Measurements from ENCODE around the gene SLC2A1. TPM values are rescaled to one million over a fixed set of nuclear protein-coding genes. Genes with fewer than 3 reads are reported as not detected.

The SLC2A1 gene
- total and polyA plus RNA-seq, 9 of the 15 experiments (the other 6 are each of a cell fraction or from before 2014, with no cell fraction given) = 12.6 to 153 (median 48.0) TPM

DNA sequence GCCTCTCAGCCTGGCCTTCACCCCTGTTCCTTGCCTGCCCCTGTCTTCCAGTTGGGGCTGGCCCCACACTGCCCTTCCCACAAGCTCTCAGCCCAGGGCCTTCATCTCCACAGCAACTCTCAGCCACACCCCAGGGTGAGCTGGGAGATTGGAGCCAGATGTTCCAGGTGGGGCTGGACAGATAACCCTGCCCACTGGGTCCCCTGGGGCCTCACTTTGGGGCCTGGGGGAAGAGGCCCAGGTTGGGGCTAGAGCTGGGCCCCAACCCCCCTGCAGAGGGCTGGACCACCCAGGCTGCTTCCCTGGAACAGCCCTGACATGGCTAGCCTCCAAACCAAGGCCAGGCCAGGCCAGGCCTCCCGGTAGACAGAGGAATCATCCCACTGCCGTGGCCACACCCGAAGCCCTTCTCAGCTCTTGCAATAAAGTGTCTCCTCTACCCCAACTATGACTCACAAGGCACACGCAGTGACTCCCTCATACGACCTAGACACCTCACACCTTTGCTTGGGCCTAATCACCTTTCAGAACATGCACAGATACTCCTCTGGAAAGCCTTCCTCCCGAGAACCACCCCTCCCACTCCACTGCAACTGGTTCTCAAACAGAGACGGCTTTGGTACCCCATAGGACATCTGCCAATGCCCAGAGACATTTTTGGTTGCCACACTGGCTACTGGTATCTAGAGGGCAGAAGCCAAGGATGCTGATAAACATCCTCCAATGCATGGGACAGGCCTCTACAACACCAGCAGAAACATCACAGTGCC is 22.2 kb downstream of the SLC2A1 start (continued):
- TF ChIP-seq ELK3 (CRISPR knock-in tag; IDR thresholded peaks at IDR 0.05) = no peak
- TF ChIP-seq CC2D1A (IDR thresholded peaks at IDR 0.05) = peak; percentile 92; the same call in 1 of the 2 replicates
- TF ChIP-seq MEIS2 (IDR thresholded peaks at IDR 0.05; ENCODE audit: partially characterized antibody) = no peak
- TF ChIP-seq KDM2B (CRISPR knock-in tag; IDR thresholded peaks at IDR 0.05) = no peak
- TF ChIP-seq TFAM (CRISPR knock-in tag; conservative IDR thresholded peaks at IDR 0.05) = no peak
- TF ChIP-seq ZNF57 (CRISPR knock-in tag; IDR thresholded peaks at IDR 0.05) = no peak
- TF ChIP-seq, protein P1, sequence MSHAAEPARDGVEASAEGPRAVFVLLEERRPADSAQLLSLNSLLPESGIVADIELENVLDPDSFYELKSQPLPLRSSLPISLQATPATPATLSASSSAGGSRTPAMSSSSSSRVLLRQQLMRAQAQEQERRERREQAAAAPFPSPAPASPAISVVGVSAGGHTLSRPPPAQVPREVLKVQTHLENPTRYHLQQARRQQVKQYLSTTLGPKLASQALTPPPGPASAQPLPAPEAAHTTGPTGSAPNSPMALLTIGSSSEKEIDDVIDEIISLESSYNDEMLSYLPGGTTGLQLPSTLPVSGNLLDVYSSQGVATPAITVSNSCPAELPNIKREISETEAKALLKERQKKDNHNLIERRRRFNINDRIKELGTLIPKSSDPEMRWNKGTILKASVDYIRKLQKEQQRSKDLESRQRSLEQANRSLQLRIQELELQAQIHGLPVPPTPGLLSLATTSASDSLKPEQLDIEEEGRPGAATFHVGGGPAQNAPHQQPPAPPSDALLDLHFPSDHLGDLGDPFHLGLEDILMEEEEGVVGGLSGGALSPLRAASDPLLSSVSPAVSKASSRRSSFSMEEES (CRISPR knock-in tag; IDR thresholded peaks at IDR 0.05) = no peak
- peak; percentile 67; the same call in 1 of the 2 replicates for TF ChIP-seq CREB3 (tag; conservative IDR thresholded peaks at IDR 0.05; ENCODE audit: low read depth)
- no peak for TF ChIP-seq PRPF4 (IDR thresholded peaks at IDR 0.05; ENCODE audit: insufficient read depth, low read depth, low read length, poor library complexity, severe bottlenecking)
- TF ChIP-seq MXI1 (IDR thresholded peaks at IDR 0.05; ENCODE audit: low read depth, low read length) = peak; percentile 85
- TF ChIP-seq ZNF121 (CRISPR knock-in tag; conservative IDR thresholded peaks at IDR 0.05) = no peak
- TF ChIP-seq ZNF282 (CRISPR knock-in tag; IDR thresholded peaks at IDR 0.05) = no peak
- no peak for TF ChIP-seq STAT5B (CRISPR knock-in tag; IDR thresholded peaks at IDR 0.05)
- no peak for TF ChIP-seq MEF2D (tag; conservative IDR thresholded peaks at IDR 0.05; ENCODE audit: low read depth)
- TF ChIP-seq TCF3 (CRISPR knock-in tag; IDR thresholded peaks at IDR 0.05) = peak; percentile 99
- no peak for TF ChIP-seq ZNF764 (CRISPR knock-in tag; IDR thresholded peaks at IDR 0.05; ENCODE audit: low read depth)
- TF ChIP-seq SRSF1 (IDR thresholded peaks at IDR 0.05; ENCODE audit: low read depth, low read length) = no peak
